Kidney tubule cell (primary cell): ENCODE measurements around the gene IRF5.
A peak's percentile ranks its signal among the peaks of the same experiment; 100 is the strongest.

ENCODE experiments used
- DNase-seq: peaks from one replicate; pipeline ENCODE4 v3.0.0-alpha.2; 2018; ENCODE audit warnings: low spot score

Gene IRF5, protein sequence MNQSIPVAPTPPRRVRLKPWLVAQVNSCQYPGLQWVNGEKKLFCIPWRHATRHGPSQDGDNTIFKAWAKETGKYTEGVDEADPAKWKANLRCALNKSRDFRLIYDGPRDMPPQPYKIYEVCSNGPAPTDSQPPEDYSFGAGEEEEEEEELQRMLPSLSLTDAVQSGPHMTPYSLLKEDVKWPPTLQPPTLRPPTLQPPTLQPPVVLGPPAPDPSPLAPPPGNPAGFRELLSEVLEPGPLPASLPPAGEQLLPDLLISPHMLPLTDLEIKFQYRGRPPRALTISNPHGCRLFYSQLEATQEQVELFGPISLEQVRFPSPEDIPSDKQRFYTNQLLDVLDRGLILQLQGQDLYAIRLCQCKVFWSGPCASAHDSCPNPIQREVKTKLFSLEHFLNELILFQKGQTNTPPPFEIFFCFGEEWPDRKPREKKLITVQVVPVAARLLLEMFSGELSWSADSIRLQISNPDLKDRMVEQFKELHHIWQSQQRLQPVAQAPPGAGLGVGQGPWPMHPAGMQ

DNA sequence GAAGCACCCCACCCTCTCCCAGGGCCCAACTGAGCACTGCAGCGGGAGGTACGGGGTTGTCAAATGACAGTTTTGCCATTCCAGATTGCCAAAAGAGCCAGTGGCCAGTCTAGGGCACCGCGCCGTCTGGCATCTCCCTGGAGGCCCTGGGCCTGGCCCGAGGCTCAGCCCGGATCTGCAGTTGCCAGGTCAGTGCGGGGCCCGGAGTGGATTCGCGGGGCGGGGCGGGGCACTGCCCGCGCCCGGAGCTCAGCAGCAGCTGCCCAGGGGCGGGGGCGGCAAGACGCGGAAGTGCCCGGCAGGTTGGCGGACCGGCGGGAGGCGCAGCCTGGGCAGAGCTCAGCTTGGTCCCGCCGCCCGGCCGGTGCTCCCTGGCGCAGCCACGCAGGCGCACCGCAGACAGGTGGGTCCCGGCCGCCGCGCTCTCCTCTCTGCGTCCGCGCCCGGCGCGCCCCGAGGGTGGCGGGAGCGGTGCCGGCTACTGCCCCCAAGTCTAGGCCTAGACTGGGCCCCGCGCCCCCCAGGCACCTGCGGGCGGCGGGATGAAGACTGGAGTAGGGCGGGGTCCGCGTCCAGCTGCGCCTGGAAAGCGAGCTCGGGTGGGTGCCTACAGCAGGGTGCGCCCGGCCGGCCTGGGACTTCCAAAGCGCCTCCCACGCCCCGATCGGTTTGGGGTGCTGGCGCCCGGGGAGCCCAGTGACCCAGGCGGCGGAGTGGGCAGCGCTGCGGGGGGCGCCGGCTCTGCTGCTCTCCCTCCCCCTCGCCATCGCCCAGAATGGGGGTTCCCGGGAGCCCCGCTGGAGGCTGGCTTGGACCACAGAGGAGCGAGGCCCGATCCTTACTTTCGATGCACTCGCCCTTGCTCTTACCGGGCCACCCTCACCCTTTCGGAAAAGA lies at the start of gene IRF5:
IRF5 (plus strand) TSS at position 281 of the 897 bp plus-strand sequence. CDS start 4,155 bp downstream, outside the sequence.
- peak; percentile 86 for DNase-seq

DNA sequence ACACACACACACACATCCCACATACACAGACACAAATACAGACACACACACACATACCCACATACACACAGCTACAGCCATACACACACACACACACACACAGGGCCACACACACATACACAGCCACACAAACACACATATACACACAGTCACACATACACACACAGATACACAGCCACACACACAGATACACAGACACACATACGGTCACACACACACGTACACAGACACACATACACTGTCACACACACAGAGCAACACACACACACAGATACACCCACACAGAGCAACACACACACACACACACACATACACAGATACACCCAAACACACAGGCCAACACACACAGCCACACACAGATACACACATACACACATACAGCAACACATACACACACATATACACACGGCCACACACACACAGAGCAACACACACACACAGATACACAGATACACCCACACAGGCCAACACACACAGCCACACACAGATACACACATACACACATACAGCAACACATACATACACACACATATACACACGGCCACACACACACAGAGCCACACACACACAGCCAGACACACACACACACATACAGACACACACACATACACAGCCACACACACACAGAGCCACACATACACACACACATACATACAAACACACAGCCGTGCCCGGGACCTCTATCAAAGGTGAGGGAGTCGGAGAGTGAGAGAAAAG lies 49.5 kb upstream of the IRF5 start:
- no peak for DNase-seq

DNA sequence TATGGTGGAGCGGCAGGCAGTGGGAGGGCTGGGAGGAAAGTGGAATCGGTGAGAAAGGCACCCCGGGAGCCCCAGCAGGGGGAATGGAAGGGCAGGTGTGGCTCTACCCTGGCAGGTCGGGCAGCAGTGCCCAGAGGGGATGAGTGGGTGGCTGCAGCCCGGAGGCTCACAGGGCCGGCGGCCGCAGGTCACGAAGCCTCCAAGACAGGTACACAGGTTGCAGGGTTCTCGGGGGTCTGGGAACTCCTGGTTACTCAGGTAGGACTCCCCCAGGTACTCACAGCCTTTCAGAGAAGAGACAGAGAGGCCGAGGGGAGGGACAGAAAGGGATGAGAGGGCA lies 49.0 kb upstream of the IRF5 start:
- DNase-seq, result no peak

DNA sequence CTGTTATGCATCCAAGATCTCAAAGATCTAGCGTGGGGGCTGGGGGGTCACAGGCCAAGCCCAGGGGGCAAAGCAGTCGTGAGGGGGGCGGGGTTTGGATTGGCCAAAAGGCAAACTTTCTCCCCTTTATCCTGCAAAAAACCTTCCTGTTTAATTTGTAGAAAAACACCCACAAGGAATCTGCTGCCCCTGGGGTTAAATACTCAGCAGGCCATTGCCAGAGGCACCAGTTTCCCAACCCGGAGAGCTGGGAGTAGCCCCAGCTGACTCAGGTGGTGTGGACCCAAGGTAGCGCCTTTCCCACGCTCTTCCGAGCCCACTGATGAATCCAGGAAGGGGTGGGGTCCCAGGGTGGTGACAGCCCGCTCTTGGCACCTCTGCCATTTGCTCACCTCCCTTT lies 48.6 kb upstream of the IRF5 start:
- DNase-seq, result no peak

DNA sequence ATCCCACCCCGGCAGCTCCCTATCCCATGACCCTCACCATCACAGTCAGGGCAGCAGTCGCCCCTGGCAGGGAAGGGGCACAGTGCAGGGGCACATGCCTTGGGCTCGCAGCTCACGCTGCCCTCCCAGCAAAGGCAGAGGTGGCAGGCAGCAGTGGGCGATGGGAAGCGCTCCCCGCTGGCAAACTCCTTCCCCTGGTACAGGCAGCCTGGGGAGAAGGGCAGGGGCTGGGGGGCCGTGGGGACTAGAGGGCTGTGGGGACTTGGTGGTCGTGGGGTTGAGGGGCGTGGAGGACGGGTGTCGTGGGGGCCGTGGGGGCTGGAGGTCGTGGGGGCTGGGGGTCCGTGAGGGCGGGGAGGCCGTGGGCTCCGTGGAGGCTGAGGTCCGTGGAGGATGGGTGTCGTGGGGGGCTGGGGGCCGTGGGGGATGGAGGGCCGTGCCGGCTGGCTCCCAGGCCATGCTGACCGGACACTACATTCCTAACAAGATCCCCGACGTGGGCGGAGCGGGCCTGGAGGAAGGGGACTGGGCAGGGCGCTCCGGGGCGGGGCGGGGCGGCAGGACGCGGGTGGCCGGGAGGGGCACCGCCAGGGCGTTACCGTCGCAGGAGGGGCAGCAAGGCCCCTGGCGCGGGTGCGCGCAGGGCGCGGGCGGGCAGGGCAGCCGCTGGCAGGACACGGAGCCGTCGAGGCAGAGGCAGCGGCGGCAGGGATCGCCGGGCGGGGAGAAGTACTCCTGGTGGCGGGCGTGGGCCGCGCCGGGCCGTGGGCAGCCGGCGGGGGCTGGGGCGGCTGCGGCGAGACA lies 47.2 kb upstream of the IRF5 start:
- DNase-seq, result no peak

DNA sequence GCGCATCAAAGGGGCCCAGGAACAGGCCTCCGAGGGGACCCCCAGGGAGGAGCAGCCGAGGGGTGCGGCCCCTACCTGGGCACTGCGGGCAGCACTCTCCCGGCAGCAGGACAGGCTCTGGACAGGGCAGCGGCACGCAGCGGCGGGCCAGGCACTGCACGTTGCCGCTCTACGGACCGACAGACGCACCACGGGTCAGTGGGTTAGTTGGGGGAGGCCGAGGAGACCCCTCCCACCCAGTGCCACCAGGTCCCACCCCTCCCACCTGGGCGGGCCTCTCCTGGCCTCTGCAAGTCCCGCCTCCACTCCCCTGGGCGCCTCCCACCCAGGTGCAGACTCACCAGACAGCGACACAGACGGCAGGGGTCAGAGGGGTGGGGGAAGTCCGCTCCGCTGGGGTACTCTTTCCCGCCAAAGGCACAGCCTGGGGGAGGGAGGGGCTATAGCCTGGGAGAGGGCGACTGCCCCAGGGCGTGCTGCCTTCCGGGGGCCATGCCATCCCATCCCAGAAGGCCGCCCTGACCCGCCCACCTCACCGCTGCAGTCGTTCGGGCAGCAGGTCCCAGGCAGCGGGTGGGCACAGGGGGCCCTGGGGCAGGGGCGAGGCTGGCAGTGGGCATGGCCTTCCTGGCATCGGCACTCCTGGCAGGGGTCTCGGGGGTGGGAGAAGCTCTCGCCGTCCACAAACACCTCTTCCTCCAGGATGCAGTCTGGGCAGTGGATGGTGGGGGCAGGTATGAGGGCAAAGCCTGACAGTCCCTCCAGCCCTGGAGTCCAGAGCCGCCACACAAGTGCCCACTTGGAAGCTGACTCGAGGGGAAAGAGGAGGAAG lies 46.4 kb upstream of the IRF5 start:
- DNase-seq, result no peak

DNA sequence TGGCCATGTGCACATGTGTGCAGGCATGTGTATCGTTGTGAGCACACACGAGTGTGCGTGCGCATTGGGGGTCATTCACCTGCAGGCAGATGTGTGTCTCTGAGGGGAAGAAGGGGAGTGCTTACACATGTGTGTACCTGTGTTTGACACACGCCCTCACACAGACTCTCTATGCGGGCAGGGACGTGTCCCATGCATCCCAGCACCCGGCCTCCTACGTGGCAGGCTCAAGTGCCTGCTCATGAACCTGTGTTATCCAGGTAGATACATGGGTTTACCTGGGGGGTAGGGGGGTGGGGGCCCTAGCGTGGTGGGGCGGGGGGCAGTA lies 45.8 kb upstream of the IRF5 start:
- no peak for DNase-seq

DNA sequence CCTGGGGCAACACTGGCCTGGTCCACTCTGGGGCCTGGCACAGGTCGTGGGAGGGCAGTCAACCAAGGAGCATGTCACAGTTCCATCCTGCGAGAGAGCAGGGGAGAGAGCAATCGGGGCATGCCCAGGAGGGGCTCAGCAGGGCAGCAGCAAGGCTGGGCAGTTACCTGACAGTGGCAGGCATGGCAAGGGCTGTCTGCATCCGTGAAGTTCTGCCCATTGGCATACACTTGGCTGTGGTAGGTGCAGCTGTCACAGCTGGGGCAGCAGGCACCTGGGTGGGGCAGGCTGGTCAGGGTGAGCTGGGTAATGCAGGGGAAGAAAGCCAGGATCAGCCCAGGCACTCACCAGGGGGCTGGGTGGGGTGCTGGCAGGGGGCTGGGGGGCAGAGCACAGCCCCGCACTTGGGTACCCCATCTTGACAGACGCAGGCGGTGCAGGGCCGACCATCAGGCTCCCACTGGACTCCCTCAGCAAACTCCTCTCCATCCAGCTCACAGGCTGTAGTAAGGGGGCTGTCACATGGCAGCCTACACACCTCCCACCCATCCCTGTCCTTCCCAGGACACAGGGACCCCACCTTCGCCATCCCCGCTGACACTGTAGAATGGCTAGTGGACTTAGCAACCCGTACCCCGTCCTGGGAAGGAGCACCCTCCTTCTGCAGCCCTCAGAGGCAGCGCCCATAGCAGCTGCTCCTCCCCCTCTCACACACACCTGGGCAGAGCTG lies 45.0 kb upstream of the IRF5 start:
- DNase-seq, result no peak

DNA sequence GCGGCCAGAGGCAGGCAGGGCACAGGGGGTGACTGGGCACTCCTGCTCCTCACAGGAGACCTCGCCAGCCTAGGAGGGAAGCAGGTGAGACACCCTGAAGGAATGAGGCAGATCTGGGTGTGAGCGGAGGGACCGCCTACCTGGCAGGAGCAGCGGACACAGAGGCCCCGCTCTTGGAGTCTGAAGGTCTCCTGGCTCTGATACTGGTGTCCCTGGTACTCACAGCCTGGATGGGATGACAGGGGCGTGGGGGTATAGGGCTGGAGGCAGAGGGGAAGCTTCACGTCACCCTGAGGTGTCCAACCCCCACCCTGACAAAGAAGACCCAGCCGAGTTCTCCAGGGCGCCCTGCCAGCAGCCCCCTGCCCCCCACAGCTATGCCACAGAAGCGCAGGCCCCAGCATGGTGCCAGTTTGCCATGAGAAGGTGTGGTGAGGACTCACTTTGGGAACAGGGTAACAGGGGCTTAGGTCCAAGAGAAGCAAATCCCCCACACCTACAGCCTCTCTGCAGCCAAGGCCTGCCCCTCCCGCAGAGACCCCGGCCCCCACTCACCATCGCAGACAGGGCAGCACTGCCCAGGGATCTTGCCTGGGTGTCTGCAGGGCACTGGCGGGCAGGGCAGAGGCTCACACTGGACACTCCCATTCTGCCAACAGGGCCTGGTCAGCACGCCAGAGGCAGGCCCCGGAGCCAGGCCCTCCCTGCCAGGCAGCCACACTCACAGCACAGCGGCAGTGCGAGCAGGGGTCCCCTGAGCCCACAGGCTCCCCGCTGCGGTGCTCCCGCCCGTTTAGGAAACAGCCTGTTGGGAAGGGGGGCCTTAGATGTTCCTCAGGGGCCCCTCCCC lies 44.3 kb upstream of the IRF5 start:
- DNase-seq, result peak; percentile 74

DNA sequence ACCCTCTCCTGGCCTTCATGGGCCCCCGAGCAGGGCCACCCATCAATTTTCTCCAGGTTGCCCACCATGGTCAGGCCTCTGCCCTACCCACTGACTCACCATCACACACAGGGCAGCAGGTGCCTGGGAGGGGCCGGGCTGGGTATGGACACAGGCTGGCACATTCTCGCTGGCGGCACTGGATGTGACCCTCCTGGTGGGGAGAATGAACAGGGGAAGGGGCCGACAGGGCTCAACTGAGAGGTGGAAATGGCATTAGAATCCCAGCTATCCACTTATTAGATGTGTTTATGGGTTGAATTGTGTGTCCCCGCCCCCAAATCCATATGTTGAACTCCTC lies 43.7 kb upstream of the IRF5 start:
- no peak for DNase-seq

DNA sequence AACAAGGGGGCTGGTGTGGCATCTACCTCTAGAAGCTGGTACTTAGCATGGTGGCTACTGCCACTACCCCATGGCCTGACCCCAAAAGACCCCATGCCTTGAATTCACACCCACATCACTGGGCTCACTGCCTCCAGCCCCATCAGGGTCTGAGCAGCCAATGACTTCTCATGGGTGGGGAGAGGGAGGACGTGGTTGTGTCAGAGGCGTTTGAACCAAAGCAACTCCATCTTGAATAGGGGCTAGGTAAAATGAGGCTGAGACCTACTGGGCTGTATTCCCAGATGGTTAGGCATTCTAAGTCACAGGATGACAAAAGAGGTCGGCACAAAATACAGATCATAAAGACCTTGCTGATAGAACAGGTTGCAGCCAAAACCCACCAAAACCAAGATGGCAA lies 42.4 kb upstream of the IRF5 start:
- DNase-seq, result no peak

DNA sequence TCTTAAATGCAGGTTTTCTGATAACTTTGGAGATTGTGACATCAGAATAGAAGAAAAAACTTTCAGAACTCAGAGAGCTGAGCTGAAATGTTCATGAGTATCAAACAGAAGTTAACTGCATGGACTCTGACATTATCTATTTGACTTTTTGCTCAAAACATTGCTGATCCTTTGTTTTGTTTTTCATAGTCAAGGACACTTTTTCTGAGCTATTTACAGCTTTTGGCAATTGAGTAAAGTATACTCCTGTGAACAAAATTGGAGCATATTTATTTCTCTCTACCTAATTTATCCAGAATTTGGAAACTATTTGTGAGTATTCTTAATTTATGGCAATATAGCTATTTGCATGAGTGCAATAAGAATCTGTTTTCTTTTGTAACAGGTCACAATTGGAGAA lies 38.3 kb upstream of the IRF5 start:
- no peak for DNase-seq

DNA sequence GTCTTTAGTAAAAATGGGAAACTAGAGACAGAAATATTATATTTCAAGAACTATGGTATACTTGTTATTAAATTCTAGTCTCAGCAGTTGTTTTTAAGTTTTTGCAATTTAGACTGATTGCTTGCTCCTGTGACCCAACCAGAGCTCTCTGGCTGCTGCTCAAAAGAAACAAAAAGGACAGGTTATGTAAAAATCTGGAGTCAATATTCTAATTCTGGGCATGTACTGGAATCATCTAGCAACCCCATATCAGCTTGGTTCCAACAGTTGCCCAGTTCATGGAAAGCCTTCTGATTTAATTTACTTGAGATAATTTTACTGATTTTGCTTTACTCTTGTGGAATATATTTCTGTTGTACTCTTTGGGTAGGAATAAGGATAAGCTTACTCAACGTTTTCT lies 37.5 kb upstream of the IRF5 start:
- DNase-seq, result no peak

DNA sequence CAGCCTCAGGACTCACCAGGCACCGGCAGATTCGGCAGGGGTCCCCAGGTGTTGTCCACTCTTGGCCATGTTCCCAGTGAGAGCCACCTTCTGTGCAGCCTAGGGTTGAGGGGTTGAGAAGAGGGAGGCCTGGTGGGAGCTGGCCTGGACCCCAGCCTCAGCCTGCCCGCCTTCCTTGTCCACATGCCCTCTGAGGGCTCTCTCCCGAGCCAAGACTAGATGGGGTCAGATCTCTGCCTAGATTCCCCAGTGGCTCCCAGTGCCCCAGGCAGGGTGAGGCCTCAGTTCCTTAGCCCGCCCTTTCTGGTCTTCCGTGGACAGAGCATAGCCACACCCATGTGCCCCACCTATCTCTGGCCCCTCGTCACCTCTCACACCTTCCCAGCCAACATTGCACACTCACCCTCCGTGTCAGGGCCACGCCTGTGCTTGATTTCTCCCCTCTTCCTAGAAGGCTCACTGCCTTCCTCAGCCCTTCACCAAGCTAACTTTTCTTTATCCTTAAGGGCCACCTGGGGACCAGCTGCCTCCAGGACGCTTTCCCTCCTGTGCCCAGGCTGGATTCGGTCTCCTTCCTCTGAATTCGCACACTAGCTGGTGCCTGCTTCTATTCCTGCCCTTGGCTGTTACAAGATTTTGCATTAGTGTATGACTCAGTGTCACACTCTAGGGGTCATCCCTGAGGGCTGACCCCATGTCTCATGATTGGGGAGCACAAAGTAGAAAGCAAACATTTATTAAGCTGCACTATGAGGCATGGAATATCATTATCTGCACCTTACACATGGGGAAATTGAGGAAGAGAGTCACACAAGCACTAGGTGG lies 34.8 kb upstream of the IRF5 start:
- peak; percentile 83 for DNase-seq

DNA sequence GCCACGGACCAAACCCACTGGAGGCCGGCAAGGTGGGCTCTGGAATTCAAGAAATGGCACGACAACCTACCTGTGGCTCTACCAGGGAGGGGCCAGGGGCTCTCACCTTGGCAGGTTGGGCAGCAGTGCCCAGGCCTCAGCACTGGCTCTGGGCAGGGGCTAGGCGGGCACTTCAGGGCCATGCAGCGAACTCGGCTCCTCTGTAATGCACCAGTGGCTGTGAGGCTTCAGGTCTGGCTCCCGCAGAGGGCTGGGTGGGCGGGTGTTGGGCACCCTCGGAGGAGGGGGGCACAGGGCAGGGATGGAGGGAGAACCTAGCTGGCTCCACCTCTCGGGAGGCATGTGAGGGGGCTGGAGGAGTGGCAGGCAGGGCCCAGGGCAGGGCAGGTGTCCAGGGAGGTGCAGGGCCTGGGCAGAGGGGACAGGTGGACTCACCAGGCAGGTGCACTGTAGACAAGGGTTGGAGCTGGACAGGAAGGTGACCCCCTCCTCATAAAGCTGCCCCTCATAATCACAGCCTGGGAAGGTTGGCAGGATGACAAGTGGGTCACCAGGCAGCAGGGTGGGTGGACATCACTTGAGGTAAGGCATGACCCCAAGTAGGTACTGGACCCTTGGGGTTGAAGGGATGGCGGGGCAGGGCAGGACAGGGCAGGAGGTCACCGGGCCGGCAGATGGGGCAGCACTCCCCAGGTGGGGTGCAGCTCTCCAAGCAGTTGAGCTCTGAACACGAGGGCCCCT lies 33.9 kb upstream of the IRF5 start:
- DNase-seq, result no peak

DNA sequence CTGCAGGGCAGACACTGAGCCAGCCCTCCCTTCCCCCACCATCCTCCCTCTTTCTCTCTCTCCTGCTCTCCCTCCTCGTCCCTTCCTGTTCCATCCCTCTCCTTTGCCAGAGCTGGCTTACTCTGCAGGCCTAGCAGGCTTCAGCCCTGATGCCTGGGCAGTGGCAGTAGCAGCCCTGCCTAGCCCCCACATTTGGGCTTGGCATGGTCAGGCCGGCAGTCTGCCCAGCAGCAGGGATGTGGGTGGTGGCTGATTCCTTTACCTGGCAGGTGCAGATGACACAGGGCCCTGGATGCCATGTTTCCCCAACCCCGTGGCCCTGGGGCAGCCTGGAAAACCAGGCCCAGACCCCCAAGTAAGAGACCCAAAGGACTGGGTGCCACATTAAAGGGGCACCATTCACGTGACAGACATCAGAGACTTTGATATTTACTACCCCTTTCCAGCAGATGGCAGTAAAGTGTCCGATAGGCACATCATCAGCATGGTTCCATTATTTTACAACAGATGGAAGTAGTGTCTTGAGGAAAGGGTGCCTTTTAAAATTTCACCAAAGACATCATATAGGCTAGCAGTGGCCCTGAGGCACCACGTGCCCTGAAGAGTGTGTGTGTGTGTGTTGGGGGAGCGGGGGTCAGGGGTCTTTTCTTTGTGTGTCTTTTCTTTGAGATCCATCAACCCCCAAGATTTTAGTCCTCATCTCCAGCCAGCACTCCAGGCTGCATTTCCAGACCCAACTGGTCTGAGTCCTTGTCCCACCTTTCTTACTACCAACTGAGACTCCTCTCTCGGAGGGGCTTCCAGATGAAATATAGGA lies 33.1 kb upstream of the IRF5 start:
- peak; percentile 61 for DNase-seq
